Measurements from ENCODE around the gene SMIM11.
"Not testable (repeated sequence)": the region's sequence is repeated elsewhere in the genome, so short reads cannot be mapped to it uniquely, and the experiment has no call there.

The SMIM11 gene, protein sequence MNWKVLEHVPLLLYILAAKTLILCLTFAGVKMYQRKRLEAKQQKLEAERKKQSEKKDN

DNA sequence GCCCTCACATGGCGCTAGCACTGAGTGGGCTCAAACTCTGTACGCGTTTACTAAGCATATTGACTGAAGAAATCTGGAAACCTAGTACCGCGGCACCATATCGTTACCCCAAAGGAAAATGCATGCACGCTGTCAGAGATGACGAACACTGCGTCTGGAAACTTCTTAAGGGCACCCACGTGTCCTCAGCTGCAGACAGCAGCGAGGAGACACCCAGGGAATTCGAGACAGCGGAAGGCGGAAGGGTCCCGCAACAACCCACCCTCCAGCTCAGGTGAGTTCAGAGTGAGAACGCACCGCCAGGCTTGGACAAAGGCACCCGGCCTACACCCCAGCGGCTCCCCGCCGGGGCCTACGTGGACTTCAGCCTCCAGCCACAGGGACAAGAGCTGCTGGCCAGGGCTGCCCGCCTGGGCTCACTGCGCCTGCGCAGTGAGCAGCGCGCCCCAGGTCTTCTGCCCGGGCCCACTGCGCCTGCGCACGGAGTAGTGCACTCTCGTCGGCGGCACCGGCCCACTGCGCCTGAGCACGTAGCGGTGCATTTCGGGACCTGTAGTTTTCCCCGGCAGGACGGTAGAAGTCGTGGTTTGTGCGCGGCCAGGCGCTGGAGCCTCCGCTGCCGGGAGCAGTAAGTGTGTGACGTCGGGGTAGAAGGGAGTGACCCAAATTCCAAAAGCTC lies at the start of gene SMIM11:
TSS of gene SMIM11 (plus strand) at position 568 of the 679 bp plus-strand sequence. CDS start 3,998 bp downstream, outside the sequence.
- DNase-seq (ENCODE audit: low read depth), result not testable (repeated sequence)

- no peak for DNase-seq (ENCODE audit: low read depth)
Observed at GRCh38 chr21:34330055-34330454, 45.3 kb upstream of the SMIM11 start.

GRCh38 chr21:34331726-34332125 lies 43.6 kb upstream of the SMIM11 start:
- DNase-seq (ENCODE audit: low read depth), result no peak

DNA sequence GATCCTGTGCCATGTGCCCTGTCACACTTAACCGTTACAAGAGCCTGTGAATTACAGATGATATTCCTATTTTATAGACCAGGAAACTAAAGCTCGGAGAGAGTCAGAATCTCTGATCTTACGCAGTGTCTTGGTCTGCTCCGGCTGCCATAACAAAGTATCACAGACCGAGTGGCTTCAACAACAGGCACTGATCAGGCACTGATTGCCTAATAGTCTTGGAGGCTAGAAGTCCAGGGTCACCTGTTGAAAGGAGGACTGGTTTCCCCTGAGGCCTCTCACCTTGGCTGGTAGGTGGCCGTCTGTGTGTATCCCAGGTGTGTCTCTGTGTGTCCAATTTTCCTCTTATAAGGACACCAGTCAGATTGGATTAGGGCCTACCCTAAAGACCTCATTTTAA lies 43.0 kb upstream of the SMIM11 start:
- no peak for DNase-seq (ENCODE audit: low read depth)

GRCh38 chr21:34333121-34333739 lies 42.1 kb upstream of the SMIM11 start:
- DNase-seq (ENCODE audit: low read depth), result no peak

GRCh38 chr21:34335316-34335715 lies 40.0 kb upstream of the SMIM11 start:
- DNase-seq (ENCODE audit: low read depth), result no peak

DNA sequence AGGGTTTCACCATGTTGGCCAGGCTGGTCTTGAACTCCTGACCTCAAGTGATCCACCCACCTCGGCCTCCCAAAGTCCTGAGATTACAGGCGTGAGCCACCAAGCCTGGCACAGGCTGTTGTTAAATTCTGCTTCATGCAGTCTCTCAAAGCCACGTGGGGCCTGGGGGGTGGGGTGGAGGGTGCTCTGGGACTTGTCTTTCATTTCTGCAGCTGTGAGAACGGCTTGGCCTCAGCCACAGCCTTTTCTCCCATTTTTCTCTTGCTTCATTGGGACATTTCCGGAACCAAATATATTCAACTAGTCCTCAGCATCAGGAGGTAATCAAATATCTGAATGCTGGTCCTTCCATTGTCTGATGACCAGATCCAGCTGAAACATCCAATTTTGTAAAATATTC lies 39.1 kb upstream of the SMIM11 start:
- no peak for DNase-seq (ENCODE audit: low read depth)

GRCh38 chr21:34336756-34337391 lies 38.4 kb upstream of the SMIM11 start:
- no peak for DNase-seq (ENCODE audit: low read depth)

- no peak for DNase-seq (ENCODE audit: low read depth)
Observed at GRCh38 chr21:34337741-34338140, 37.6 kb upstream of the SMIM11 start.

DNA sequence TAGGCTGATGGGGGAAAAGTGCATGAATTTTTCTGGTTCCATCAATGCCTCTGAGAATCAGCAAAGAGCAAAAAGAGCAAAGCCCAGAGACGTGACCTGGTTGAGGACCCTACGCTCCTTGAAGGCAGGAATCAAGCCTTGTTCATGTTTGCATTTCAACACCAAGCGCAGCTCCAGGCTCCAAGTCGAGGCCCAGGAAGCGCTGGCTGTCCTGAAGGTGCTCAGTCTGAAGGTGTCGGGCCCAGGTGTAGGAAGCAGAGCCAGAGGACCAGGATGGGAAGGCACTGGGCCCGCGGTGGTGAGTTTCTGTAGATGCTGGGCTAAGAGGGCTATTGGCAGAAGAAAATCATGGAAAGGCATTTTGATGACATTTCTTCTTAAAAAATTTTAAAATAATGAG lies 37.1 kb upstream of the SMIM11 start:
- no peak for DNase-seq (ENCODE audit: low read depth)

GRCh38 chr21:34340061-34340460 lies 35.2 kb upstream of the SMIM11 start:
- no peak for DNase-seq (ENCODE audit: low read depth)

DNA sequence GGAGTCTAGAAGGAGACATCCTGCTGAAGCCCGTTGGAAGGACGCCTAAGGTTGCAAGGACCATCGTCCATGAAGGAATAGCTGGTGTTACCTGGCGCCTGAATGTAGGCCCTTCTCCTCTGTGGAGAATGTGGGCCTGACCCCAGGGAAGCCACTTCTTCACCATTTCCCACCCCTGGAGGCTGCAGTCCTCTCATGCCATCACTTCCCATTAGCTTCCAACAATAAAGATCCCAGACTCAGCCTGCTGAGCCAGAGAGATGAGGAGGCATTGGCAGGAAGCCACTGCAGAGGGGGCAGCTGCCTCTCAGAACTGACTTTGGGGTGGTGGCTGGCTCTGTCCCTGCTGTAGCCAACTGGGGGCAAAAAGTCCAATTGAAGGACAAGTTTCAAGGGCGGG lies 32.8 kb upstream of the SMIM11 start:
- DNase-seq (ENCODE audit: low read depth), result no peak

GRCh38 chr21:34343347-34343746 lies 32.0 kb upstream of the SMIM11 start:
- DNase-seq (ENCODE audit: low read depth), result no peak

GRCh38 chr21:34343838-34344381 lies 31.4 kb upstream of the SMIM11 start:
- no peak for DNase-seq (ENCODE audit: low read depth)

- no peak for DNase-seq (ENCODE audit: low read depth)
Observed at GRCh38 chr21:34344584-34344983, 30.7 kb upstream of the SMIM11 start.

DNA sequence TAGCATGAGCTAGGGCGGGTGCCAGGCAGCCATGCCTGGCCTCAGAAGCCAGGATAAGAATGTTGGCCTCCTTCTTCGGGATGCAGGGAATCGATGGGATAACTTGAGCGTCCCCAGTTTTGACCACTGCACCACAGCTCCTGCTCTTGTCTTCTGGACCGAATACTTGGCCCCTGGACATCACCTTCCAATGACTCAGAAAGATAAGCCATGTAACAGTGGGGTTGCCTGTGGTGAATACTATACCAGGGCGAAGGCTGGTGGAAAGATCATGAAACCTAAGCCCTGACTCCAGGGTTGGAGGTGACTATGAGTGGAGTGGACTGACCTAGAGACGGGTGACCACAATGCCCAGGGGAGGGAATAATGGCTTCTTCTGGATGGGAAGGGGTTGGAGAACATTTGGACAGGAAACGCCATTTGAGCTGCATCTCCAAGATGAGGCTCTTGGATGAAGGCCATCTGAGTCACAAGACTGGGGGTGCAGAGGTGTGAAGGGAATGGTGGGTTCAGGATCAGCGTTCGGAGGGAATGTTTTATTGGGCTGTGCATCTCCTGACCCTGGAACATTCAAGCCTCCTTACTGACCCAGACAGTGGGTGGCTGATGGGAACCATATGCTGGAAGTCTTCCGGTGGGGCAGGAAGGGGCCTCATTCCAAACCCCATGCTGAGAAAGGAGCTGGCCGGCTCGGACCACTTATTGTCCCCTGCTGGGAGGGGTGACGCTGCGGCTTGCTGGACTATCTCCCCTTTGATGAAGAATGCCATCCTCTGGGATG lies 30.0 kb upstream of the SMIM11 start:
- DNase-seq (ENCODE audit: low read depth), result no peak

GRCh38 chr21:34345892-34346291 lies 29.4 kb upstream of the SMIM11 start:
- no peak for DNase-seq (ENCODE audit: low read depth)

- DNase-seq (ENCODE audit: low read depth), result no peak
Observed at GRCh38 chr21:34348890-34349519, 26.3 kb upstream of the SMIM11 start.

GRCh38 chr21:34351786-34352241 lies 23.5 kb upstream of the SMIM11 start:
- DNase-seq (ENCODE audit: low read depth), result no peak

DNA sequence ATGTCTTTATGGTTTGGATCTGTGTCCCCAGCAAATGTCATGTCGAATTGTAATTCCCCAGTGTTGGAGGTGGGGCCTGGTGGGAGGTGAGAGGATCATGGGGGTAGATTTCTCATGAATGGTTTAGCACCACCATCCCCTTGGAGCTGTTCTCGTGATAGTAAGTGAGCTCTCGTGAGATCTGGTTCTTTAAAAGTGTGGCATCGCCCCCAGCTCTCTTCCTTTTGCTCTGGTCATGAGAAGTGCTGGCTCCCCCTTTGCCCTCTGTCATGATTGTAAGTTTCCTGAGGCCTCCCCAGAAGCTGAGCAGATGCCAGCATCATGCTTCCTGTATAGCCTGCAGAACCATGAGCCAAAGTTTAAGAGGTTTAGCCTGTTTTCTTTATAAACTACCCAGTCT lies 22.8 kb upstream of the SMIM11 start:
- no peak for DNase-seq (ENCODE audit: low read depth)

DNA sequence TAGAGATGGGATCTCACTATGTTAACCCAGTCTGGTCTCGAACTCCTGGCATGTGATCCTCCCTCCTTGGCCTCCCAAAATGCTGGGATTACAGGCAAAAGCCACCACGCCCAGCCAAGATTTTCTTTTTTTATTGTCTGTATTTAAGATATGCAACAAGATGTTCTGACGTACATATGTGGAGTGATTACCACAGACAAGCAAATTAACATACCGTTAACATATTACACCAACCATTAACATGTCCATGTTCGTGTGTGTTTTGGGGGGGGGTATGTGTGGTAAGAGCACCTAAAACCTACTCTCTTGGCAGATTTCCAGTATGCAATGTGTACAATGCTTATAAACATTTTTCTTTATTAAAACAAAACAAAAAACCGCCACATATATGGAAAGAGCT lies 22.1 kb upstream of the SMIM11 start:
- no peak for DNase-seq (ENCODE audit: low read depth)

GRCh38 chr21:34354836-34355235 lies 20.5 kb upstream of the SMIM11 start:
- no peak for DNase-seq (ENCODE audit: low read depth)

All from stimulated activated CD8-positive, alpha-beta memory T cell treated with anti-CD3 and anti-CD28 coated beads, Interleukin-12 subunit alpha, Interleukin-12 subunit beta, amount 100 ng/mL, for 4 hours (primary cell).